ENCODE measurements around the gene SPRR2F.

The SPRR2F gene

GRCh38 chr1:153072806-153073726, 40.2 kb downstream of the SPRR2F start:
- DNase-seq (ENCODE audit: low read depth in 2 of 2) = no peak

GRCh38 chr1:153071511-153071910, 41.8 kb downstream of the SPRR2F start, which contains the start of gene SPRR2B:
Gene SPRR2B, minus strand, starts transcription at chr1:153071611. Its CDS starts 772 bp downstream, at chr1:153070839.
- DNase-seq (ENCODE audit: low read depth in 2 of 2) = no peak

- DNase-seq (ENCODE audit: low read depth in 2 of 2) = no peak
Observed at GRCh38 chr1:153070243-153070642, 43.1 kb downstream of the SPRR2F start.
